Natural killer cell (primary cell): ENCODE data around the gene OBP2A. TPM values are rescaled to one million over a fixed set of nuclear protein-coding genes. Genes with fewer than 3 reads are reported as not detected.
"Not testable (repeated sequence)": the region's sequence is repeated elsewhere in the genome, so short reads cannot be mapped to it uniquely, and the experiment has no call there.

ENCODE experiments used
- ATAC-seq, 3 donors: fragments of 150-1000 bp in 2 of 3; fragments of 200-7000 bp in 1 of 3; cut with Tn5 transposase; 1 replicate in 1 of 3; 2 replicates in 2 of 3; pipeline ENCODE4 v1.10.0; 2021; ENCODE audit warnings: mild to moderate bottlenecking in 2 of 3, moderate library complexity in 2 of 3
- DNase-seq, 2 donors: peaks; one replicate each; pipeline versions ENCODE4 v3.0.0 to v3.0.0-alpha.2; 2013 to 2021; ENCODE audit warnings: mixed read lengths in 1 of 2
- H3K27ac ChIP-seq: one replicate; pipeline ENCODE4 v1.5.1; 2013; ENCODE audit warnings: mild to moderate bottlenecking, low read length
- H3K27me3 ChIP-seq: one replicate; pipeline ENCODE4 v1.6.1; 2013; ENCODE audit warnings: low read length; ENCODE audit not compliant: control insufficient read depth, insufficient read depth
- H3K36me3 ChIP-seq: one replicate; pipeline ENCODE4 v1.6.1; 2013; ENCODE audit warnings: low read length; ENCODE audit not compliant: control insufficient read depth, insufficient read depth
- H3K4me1 ChIP-seq: one replicate; pipeline ENCODE4 v1.6.1; 2013; ENCODE audit warnings: low read length; ENCODE audit not compliant: control insufficient read depth, insufficient read depth
- H3K4me3 ChIP-seq: one replicate; pipeline ENCODE4 v1.5.1; 2013; ENCODE audit warnings: low read length
- H3K9me3 ChIP-seq: one replicate; pipeline ENCODE4 v1.6.1; 2013; ENCODE audit warnings: low read length; ENCODE audit not compliant: control insufficient read depth, insufficient read depth
- H3K27ac Mint-ChIP-seq, 2 donors: one replicate each; pipeline ENCODE4 v1.8.0; 2022; ENCODE audit warnings: mild to moderate bottlenecking in 2 of 2, mixed read lengths in 2 of 2, moderate library complexity in 1 of 2
- H3K27me3 Mint-ChIP-seq, 2 donors: one replicate each; pipeline ENCODE4 v1.8.0; 2022; ENCODE audit warnings: low read depth in 2 of 2, mixed read lengths in 2 of 2
- H3K36me3 Mint-ChIP-seq: one replicate; pipeline ENCODE4 v1.8.0; 2022; ENCODE audit warnings: mixed read lengths
- H3K4me1 Mint-ChIP-seq, 2 donors: one replicate each; pipeline ENCODE4 v1.8.0; 2022; ENCODE audit warnings: mixed read lengths in 2 of 2
- H3K4me3 Mint-ChIP-seq: one replicate; pipeline ENCODE4 v1.8.0; 2022; ENCODE audit warnings: mild to moderate bottlenecking, moderate library complexity, mixed read lengths
- H3K9me3 Mint-ChIP-seq, 2 donors: one replicate each; pipeline ENCODE4 v1.8.0; 2022; ENCODE audit warnings: mixed read lengths in 2 of 2
- CTCF ChIP-seq: fragments of 200-600 bp; IDR thresholded peaks from one replicate; pipeline ENCODE4 v1.8.0; 2022; ENCODE audit warnings: antibody characterized with exemption
- WGBS: methylation state at CpG from one replicate; pipeline ENCODE4 v1.1.7; 2013; ENCODE audit warnings: missing lambda C conversion rate; ENCODE audit not compliant: insufficient coverage; 5-methylcytosine and 5-hydroxymethylcytosine counted together
- intact Hi-C: fragments of 100-400 bp; cut with micrococcal nuclease; formaldehyde crosslinking; loops from one replicate; pipeline ENCODE4 v1.14.2; 2022
- total RNA-seq, 4 donors: library from RNA; stranded (reverse); fragments of 120-200 nt in 1 of 4; gene quantifications; one replicate each; pipeline versions ENCODE4 v1.2.3 to v1.2.4, GENCODE V29; 2013 to 2022

Gene OBP2A
- total RNA-seq, 3 donors from 2014 or later (not counting 1 experiment from before 2014, with no cell fraction given) = not detected

DNA sequence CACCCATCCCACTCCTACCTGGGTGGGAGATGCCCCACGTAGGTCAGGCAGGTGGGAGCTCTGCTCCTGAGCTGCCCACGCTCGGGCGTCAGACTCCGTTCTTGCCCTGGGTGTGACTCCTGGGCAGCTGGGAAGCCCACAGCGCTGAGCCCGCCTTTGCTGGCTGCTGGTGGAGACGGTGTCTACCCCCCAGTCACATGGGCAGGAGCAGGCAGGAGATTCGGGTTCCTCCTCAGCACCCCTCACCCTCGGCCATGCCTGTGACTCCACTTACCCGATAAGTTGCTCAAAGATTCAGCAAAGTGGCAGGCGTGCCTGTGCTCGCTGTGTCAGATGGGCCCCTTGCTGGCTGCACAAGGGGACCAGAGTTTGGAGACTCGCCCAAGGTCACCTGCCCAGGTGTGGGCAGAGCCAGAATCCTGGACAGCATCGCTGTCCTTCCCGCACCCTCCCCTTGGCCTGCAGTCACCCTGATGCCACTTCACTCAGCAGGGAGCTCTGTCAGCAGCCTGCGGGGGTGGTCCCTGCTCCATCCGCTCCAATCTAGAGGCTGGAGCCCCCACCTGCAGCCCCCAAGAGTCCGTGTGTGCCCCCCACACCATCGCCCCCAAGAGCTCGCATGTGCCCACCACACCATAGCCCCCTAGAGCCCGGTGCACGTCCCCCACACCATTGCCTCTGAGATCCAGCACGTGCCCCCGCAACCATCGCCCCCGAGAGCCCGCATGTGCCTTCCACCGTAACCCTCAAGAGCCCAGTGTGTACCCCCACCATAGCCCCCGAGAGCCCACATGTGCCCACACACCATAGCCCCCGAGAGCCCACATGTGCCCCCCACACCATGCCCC is 20.5 kb upstream of the OBP2A start:
- H3K27ac Mint-ChIP-seq = no peak overlapping the region
- no peaks in the 10 kb centered on the region for H3K27me3 Mint-ChIP-seq
- 85% methylated on average over 28 of the region's 31 CpGs for WGBS
- H3K9me3 ChIP-seq = no peaks in the 10 kb centered on the region
- DNase-seq (peak in 1 of 2 donors; percentile 11), ATAC-seq (no peak)
- no peaks in the 10 kb centered on the region for H3K27me3 ChIP-seq
- H3K36me3 ChIP-seq = no peaks in the 10 kb centered on the region
- no peak overlapping the region for H3K27ac ChIP-seq
- intact Hi-C loops = no loop called here
- no peaks in the 10 kb centered on the region for H3K4me1 Mint-ChIP-seq
- no peak overlapping the region for H3K4me3 ChIP-seq
- H3K4me1 ChIP-seq = no peaks in the 10 kb centered on the region
- TF ChIP-seq CTCF = no peak
- no peaks in the 10 kb centered on the region for H3K9me3 Mint-ChIP-seq
- H3K36me3 Mint-ChIP-seq = no peaks in the 10 kb centered on the region
- no peak overlapping the region for H3K4me3 Mint-ChIP-seq

GRCh38 chr9:135526089-135526729 is 19.7 kb upstream of the OBP2A start:
- no peaks in the 10 kb centered on the region for H3K4me1 ChIP-seq
- Mint-ChIP-seq H3K9me3 (no peaks in the 10 kb centered on the region), H3K4me1 (no peaks in the 10 kb centered on the region), H3K27ac (no peak overlapping the region), H3K36me3 (no peaks in the 10 kb centered on the region), H3K4me3 (no peak overlapping the region), H3K27me3 (peaks cover 0 to 1% of the 10 kb centered on the region in 2 donors)
- no peak overlapping the region for H3K27ac ChIP-seq
- DNase-seq (peak in 1 of 2 donors; percentile 7), ATAC-seq (no peak)
- H3K36me3 ChIP-seq = no peaks in the 10 kb centered on the region
- no peak overlapping the region for H3K4me3 ChIP-seq
- H3K27me3 ChIP-seq = no peaks in the 10 kb centered on the region
- intact Hi-C loops = no loop called here
- TF ChIP-seq CTCF = no peak
- 73% methylated on average over 8 of the region's 11 CpGs for WGBS
- no peaks in the 10 kb centered on the region for H3K9me3 ChIP-seq

DNA sequence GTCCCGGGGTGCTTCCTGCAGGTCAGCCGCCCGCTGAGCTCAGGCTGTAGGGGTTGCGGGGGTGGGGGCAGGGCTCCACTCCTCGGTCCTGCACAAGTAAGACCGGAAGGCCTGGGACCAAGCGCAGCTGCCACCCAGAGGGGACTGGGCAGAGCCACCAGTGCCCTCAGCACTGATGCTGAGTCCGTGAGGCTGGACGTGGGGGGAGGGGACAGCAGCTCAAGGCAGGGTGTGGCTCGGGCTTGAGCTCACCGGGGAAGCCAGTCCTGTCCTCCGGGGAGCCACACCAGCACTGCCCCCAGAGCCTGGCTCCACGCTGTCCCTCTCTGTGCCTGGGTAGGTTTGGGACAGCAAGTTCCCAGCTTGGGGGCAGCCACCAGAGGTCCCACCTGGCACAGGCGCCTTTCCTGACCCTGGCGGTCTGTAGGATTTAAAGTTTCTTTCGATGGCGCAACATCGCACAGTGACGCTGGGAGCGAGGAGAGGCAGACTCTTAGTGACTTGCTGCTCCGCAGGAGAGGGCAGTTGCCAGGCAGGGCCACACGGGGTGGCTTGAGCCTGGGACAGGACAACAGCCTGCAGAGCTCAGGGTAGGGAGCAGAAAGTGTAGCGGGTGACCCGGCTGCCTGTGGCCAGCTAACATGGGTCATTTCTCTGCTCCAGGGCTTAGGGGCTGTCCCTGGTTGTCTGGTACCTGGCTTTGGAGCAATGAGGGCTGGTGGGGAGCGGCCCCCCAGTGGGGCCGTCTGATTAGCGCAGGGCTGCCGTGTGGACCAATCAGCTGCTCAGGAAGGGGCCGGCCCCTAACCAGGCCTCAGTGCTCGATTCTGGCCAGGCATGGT is 19.0 kb upstream of the OBP2A start:
- WGBS = 78% methylated on average over 30 of the region's 30 CpGs
- DNase-seq (peak in 1 of 2 donors; percentile 13), ATAC-seq (no peak)
- Histone ChIP-seq H3K4me1 (no peaks in the 10 kb centered on the region), H3K4me3 (no peak overlapping the region), H3K9me3 (no peaks in the 10 kb centered on the region), H3K27me3 (peaks cover 2% of the 10 kb centered on the region), H3K36me3 (no peaks in the 10 kb centered on the region), H3K27ac (no peak overlapping the region)
- Mint-ChIP-seq H3K27ac (no peak overlapping the region), H3K27me3 (peaks cover 3 to 9% of the 10 kb centered on the region in 2 donors), H3K9me3 (no peaks in the 10 kb centered on the region), H3K36me3 (no peaks in the 10 kb centered on the region), H3K4me1 (no peaks in the 10 kb centered on the region), H3K4me3 (no peak overlapping the region)
- TF ChIP-seq CTCF = no peak
- intact Hi-C loops = no loop called here

GRCh38 chr9:135528842-135529435 is 17.0 kb upstream of the OBP2A start:
- DNase-seq, H3K4me1 ChIP-seq, H3K9me3 Mint-ChIP-seq, H3K4me3 ChIP-seq, H3K27ac ChIP-seq, ATAC-seq, H3K27me3 ChIP-seq, H3K4me3 Mint-ChIP-seq, H3K4me1 Mint-ChIP-seq, H3K36me3 Mint-ChIP-seq, H3K27ac Mint-ChIP-seq, H3K36me3 ChIP-seq, H3K9me3 ChIP-seq, intact Hi-C loops: not testable (repeated sequence)
- 92% methylated on average over 8 of the region's 10 CpGs for WGBS
- peaks cover 6 to 14% of the 10 kb centered on the region in 2 donors for H3K27me3 Mint-ChIP-seq
